Myometrial cell (primary cell): ENCODE results near the gene SH3BGRL2. TPM values are rescaled to one million over a fixed set of nuclear protein-coding genes. Genes with fewer than 3 reads are reported as not detected.

Source experiments
- total RNA-seq: library from RNA; depleted of rRNA; stranded (reverse); fragments of >200 nt; gene quantifications from 2 replicates; pipeline ENCODE4 v1.2.3, GENCODE V29; 2015

The SH3BGRL2 gene
- 8.3 and 8.6 TPM in 2 replicates for total RNA-seq

GRCh38 chr6:79630883-79631692 lies at the start of gene SH3BGRL2:
Gene SH3BGRL2 (plus strand): TSS chr6:79631329. CDS start chr6:79631462, 133 bp downstream.

Other genes with a start within 250 kb of the SH3BGRL2 start
- 4.0 and 4.1 TPM in 2 replicates for gene LCA5, start 93.9 kb upstream of the SH3BGRL2 start, total RNA-seq